Measurements from ENCODE around the gene UCN.

DNA sequence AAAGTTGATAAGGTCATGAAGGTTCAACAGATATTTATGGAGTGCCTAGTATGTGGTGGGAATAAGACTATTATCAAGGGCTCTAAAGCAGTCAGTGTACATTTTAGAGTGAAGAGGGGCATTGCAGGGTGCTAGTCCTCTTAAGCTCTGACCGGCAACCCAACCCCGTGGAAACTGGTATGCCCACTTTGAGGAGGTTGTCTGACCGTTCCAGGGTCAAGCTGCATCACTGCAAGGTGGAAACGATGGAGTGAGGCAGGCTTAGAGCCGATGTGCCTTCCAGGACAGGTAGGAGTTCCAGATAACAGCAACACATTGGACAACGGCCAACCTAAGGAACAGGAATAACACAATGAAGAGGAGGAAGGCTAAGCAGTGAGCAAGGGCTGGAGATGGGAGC is 1.4 kb upstream of the UCN start:
- no peak for TF ChIP-seq POLR2AphosphoS5 (IDR thresholded peaks at IDR 0.05; ENCODE audit: low read depth, low read length)
- TF ChIP-seq TAF1 (IDR thresholded peaks at IDR 0.05; ENCODE audit: borderline replicate concordance, insufficient read depth, low read length): no peak
